Tibial nerve (tissue), 4 donors: ENCODE data around the gene ALKBH8. TPM values are rescaled to one million over a fixed set of nuclear protein-coding genes. Genes with fewer than 3 reads are reported as not detected.

ENCODE experiments used
- DNase-seq, 2 donors: peaks; one replicate each; pipeline ENCODE4 v3.0.0-alpha.2; 2019; ENCODE audit warnings: low spot score in 2 of 2
- H3K27ac ChIP-seq, 4 donors: fragments of 200-600 bp; sonication (generic) in 3 of 4; one replicate each; pipeline ENCODE4 v1.5.1; 2017 to 2019; ENCODE audit warnings: mild to moderate bottlenecking in 1 of 4
- H3K27me3 ChIP-seq, 2 donors: fragments of 200-600 bp; sonication (generic) in 1 of 2; one replicate each; pipeline versions ENCODE4 v1.5.1 to v1.6.0; 2017 to 2019
- H3K36me3 ChIP-seq, 3 donors: fragments of 200-600 bp; sonication (generic); one replicate each; pipeline ENCODE4 v1.5.1; 2018 to 2019
- H3K4me1 ChIP-seq, 4 donors: fragments of 200-600 bp; sonication (generic) in 3 of 4; one replicate each; pipeline ENCODE4 v1.5.1; 2017 to 2019
- H3K4me3 ChIP-seq, 4 donors: fragments of 200-600 bp; sonication (generic) in 3 of 4; one replicate each; pipeline ENCODE4 v1.5.1; 2017 to 2019; ENCODE audit warnings: mild to moderate bottlenecking in 1 of 4, moderate library complexity in 1 of 4
- H3K9me3 ChIP-seq, 4 donors: fragments of 200-600 bp; sonication (generic) in 3 of 4; one replicate each; pipeline ENCODE4 v1.5.1; 2017 to 2019
- CTCF ChIP-seq, 5 experiments: fragments of 200-600 bp in 3 of 5; fragments of 450-650 bp in 2 of 5; sonication (generic) in 3 of 5; IDR thresholded peaks; one replicate each; pipeline ENCODE4 v1.5.1; 2016 to 2019; ENCODE audit warnings: antibody characterized with exemption in 5 of 5, mild to moderate bottlenecking in 3 of 5, moderate library complexity in 2 of 5
- EP300 ChIP-seq, 2 donors: sonication (generic); formaldehyde crosslinking; IDR thresholded peaks; one replicate each; pipeline ENCODE4 v1.6.1; 2017; ENCODE audit warnings: antibody characterized with exemption in 2 of 2, mild to moderate bottlenecking in 1 of 2
- POLR2A ChIP-seq, 2 donors: fragments of 450-650 bp; IDR thresholded peaks; one replicate each; pipeline ENCODE4 v1.6.1; 2017; ENCODE audit warnings: antibody characterized with exemption in 2 of 2, mild to moderate bottlenecking in 2 of 2, moderate library complexity in 2 of 2
- WGBS, 2 donors: methylation state at CpG; one replicate each; pipeline ENCODE4 v1.1.5; 2018; 5-methylcytosine and 5-hydroxymethylcytosine counted together
- total RNA-seq, 4 donors: library from RNA; depleted of rRNA; stranded (reverse); fragments of >200 nt; gene quantifications; one replicate each; pipeline ENCODE4 v1.1.0, GENCODE V29; 2016

ALKBH8 gene
- total RNA-seq, 4 donors from 2014 or later = 3.6 to 6.3 (median 5.5) TPM

DNA sequence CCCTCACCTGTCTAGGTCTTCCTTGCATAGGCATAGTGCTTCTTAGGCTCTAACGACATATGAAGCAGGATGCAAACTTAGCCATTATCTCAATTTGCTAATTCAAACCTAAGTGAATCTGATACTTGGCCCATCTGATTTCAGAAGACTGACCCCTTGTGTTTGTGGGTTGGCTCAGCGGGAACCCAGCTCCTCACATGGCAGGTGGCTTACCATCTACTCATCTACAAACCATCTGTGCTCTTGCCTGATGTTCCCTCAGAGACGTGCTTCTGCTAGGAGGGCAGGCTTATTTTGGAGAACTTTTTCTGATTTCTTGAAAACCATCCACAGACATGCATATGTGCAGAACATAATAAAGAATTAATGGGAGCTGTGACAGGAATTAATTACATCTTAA lies 40.6 kb upstream of the ALKBH8 start:
- TF ChIP-seq EP300 (IDR thresholded peaks at IDR 0.05) (no peak), CTCF (IDR thresholded peaks at IDR 0.05) (no peak), POLR2A (IDR thresholded peaks at IDR 0.05) (no peak)
- no peak overlapping the region for H3K4me3 ChIP-seq
- DNase-seq = no peak
- peaks cover 0 to 20% of the 10 kb centered on the region in 2 donors for H3K27me3 ChIP-seq
- no peaks in the 10 kb centered on the region for H3K4me1 ChIP-seq
- no peak overlapping the region for H3K27ac ChIP-seq
- WGBS, 2 donors = 77 to 85% methylated on average over 3 of the region's 3 CpGs
- no peaks in the 10 kb centered on the region for H3K36me3 ChIP-seq
- no peaks in the 10 kb centered on the region for H3K9me3 ChIP-seq

- 73 to 81% methylated on average over 9 of the region's 9 CpGs for WGBS, 2 donors
- Histone ChIP-seq H3K27ac (no peak overlapping the region), H3K4me1 (no peaks in the 10 kb centered on the region), H3K4me3 (no peak overlapping the region), H3K9me3 (no peaks in the 10 kb centered on the region), H3K27me3 (peaks cover 0 to 20% of the 10 kb centered on the region in 2 donors), H3K36me3 (no peaks in the 10 kb centered on the region)
- no peak for DNase-seq
- no peak for TF ChIP-seq CTCF (IDR thresholded peaks at IDR 0.05)
- TF ChIP-seq EP300 (IDR thresholded peaks at IDR 0.05) = no peak
- TF ChIP-seq POLR2A (IDR thresholded peaks at IDR 0.05) = no peak
These were observed 39.8 kb upstream of the ALKBH8 start for GRCh38 chr11:107605061-107606006.

DNA sequence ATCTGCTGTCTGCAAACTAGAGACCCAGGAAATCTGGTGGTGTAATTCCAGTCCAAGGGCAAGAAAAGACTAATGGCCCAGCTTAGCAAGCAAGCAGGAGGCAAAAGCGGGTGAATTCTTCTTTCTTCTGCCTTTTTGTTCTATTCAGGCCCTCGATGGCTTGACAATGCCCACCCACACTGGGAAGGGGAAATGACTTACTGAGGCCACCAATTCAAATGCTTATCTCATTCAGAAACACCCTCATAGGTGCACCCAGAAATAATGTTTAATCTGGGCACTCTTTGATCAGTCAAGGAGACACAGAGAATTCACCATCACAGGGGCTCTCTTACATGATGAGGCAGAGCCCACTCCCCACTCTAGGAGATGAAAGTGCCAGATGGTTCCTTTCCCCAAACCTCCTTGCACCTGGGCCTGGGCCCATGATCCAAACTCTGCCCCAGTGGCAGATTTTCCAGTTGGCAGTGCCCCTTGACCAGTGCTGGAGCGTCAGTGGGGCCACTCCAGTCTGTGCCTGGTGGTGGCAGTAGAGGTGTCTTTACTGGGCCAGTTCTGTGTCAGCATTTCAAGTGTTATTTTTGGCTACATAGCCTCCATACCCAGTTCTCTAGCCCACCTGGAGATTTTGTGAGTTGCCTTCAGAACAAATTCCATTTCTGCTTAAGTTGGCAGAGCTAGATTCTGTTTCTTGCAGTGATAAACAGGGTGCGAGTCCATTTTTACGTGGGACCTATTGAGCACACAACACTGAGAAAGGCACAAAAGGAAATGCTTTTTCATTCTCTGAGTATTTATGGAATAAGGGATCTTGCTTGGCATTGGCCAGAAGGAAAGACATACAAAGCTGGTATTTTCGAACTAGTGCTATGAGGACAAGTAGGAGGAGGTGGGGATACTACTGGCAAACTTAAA lies 32.9 kb upstream of the ALKBH8 start:
- H3K4me1 ChIP-seq = no peaks in the 10 kb centered on the region
- 63 to 65% methylated on average over 6 of the region's 6 CpGs for WGBS, 2 donors
- no peaks in the 10 kb centered on the region for H3K36me3 ChIP-seq
- H3K27ac ChIP-seq = no peak overlapping the region
- no peak overlapping the region for H3K4me3 ChIP-seq
- no peaks in the 10 kb centered on the region for H3K9me3 ChIP-seq
- no peak for DNase-seq
- H3K27me3 ChIP-seq = peaks cover 0 to 25% of the 10 kb centered on the region in 2 donors
- no peak for TF ChIP-seq POLR2A (IDR thresholded peaks at IDR 0.05)
- no peak for TF ChIP-seq EP300 (IDR thresholded peaks at IDR 0.05)
- no peak for TF ChIP-seq CTCF (IDR thresholded peaks at IDR 0.05)

DNA sequence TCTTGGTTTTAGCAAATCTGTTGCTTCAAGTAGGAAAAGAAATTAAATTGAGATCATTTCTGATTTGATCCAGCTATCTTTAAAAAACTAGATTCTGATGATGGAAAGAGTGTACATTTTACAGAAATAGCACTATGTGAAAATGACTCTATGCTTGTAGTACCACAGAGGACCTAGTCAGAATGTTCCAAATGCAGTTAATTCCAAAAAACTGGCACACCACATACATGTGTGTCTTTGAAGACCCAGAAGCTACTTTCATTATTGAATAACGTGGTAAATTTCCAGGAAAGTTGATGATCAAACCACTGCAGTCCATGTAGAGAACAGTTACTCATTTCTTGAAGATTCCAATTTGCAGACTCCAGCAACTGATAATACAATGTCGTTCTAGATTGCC lies 29.2 kb upstream of the ALKBH8 start:
- H3K4me1 ChIP-seq = peaks cover 0 to 26% (median 9%) of the 10 kb centered on the region in 4 donors
- WGBS, 2 donors = 47 to 59% methylated on average over 2 of the region's 2 CpGs
- TF ChIP-seq EP300 (IDR thresholded peaks at IDR 0.05) = no peak
- no peak for TF ChIP-seq CTCF (IDR thresholded peaks at IDR 0.05)
- no peak for TF ChIP-seq POLR2A (IDR thresholded peaks at IDR 0.05)
- peaks cover 0 to 47% of the 10 kb centered on the region in 2 donors for H3K27me3 ChIP-seq
- no peaks in the 10 kb centered on the region for H3K9me3 ChIP-seq
- no peak for DNase-seq
- no peaks in the 10 kb centered on the region for H3K36me3 ChIP-seq
- no peak overlapping the region for H3K27ac ChIP-seq
- no peak overlapping the region for H3K4me3 ChIP-seq
